Muscle layer of colon (tissue), 2 donors: ENCODE results near the gene PXDC1.
"Not testable (repeated sequence)": the region's sequence is repeated elsewhere in the genome, so short reads cannot be mapped to it uniquely, and the experiment has no call there.

Experiments
- H3K27ac ChIP-seq: one replicate; pipeline ENCODE4 v1.7.0; 2013; ENCODE audit warnings: low read depth, mild to moderate bottlenecking, low read length, moderate library complexity
- H3K27me3 ChIP-seq, 2 donors: one replicate each; pipeline ENCODE4 v1.7.0; 2013; ENCODE audit warnings: low read length in 2 of 2, mild to moderate bottlenecking in 2 of 2; ENCODE audit not compliant: insufficient read depth in 2 of 2, control insufficient read depth in 1 of 2
- H3K36me3 ChIP-seq: one replicate; pipeline ENCODE4 v1.7.0; 2013; ENCODE audit warnings: mild to moderate bottlenecking, low read length; ENCODE audit not compliant: insufficient read depth
- H3K4me1 ChIP-seq: one replicate; pipeline ENCODE4 v1.7.0; 2013; ENCODE audit warnings: mild to moderate bottlenecking, low read length; ENCODE audit not compliant: insufficient read depth
- H3K4me3 ChIP-seq, 2 donors: one replicate each; pipeline ENCODE4 v1.7.0; 2013; ENCODE audit warnings: low read length in 2 of 2, low read depth in 1 of 2, mild to moderate bottlenecking in 1 of 2, moderate library complexity in 1 of 2
- H3K9ac ChIP-seq: one replicate; pipeline ENCODE4 v1.7.0; 2013; ENCODE audit warnings: low read length
- H3K9me3 ChIP-seq: one replicate; pipeline ENCODE4 v1.7.0; 2013; ENCODE audit warnings: mild to moderate bottlenecking, low read length
- donor health status: abdominal sarcoma.
- donor health status: Adenocarcinoma of cecum.

Gene PXDC1

GRCh38 chr6:3757998-3758841 is 6.7 kb upstream of the PXDC1 start:
- not testable (repeated sequence) for H3K36me3 ChIP-seq, H3K9ac ChIP-seq, H3K4me1 ChIP-seq, H3K27me3 ChIP-seq, H3K27ac ChIP-seq, H3K9me3 ChIP-seq, H3K4me3 ChIP-seq

GRCh38 chr6:3757241-3757641 is 5.7 kb upstream of the PXDC1 start:
- H3K4me3 ChIP-seq: no peak overlapping the region
- no peak overlapping the region for H3K9ac ChIP-seq
- H3K4me1 ChIP-seq: no peaks in the 10 kb centered on the region
- H3K27me3 ChIP-seq: no peaks in the 10 kb centered on the region
- no peak overlapping the region for H3K27ac ChIP-seq
- H3K36me3 ChIP-seq: no peaks in the 10 kb centered on the region
- H3K9me3 ChIP-seq: no peaks in the 10 kb centered on the region

GRCh38 chr6:3756546-3756945 is 5.0 kb upstream of the PXDC1 start:
- Histone ChIP-seq H3K27ac (no peak overlapping the region), H3K36me3 (no peaks in the 10 kb centered on the region), H3K9ac (no peak overlapping the region), H3K27me3 (no peaks in the 10 kb centered on the region), H3K9me3 (no peaks in the 10 kb centered on the region), H3K4me1 (no peaks in the 10 kb centered on the region), H3K4me3 (no peak overlapping the region)

GRCh38 chr6:3755637-3756545 is 4.4 kb upstream of the PXDC1 start:
- H3K4me3 ChIP-seq: no peak overlapping the region
- H3K9me3 ChIP-seq: no peaks in the 10 kb centered on the region
- H3K9ac ChIP-seq: no peak overlapping the region
- H3K27me3 ChIP-seq: no peaks in the 10 kb centered on the region
- no peaks in the 10 kb centered on the region for H3K36me3 ChIP-seq
- H3K27ac ChIP-seq: no peak overlapping the region
- no peaks in the 10 kb centered on the region for H3K4me1 ChIP-seq

GRCh38 chr6:3754776-3755175 is 3.3 kb upstream of the PXDC1 start:
- Histone ChIP-seq H3K36me3 (no peaks in the 10 kb centered on the region), H3K4me3 (no peak overlapping the region), H3K27ac (no peak overlapping the region), H3K4me1 (peaks cover 2% of the 10 kb centered on the region), H3K9ac (no peak overlapping the region), H3K9me3 (no peaks in the 10 kb centered on the region), H3K27me3 (no peaks in the 10 kb centered on the region)

- not testable (repeated sequence) for H3K36me3 ChIP-seq, H3K27me3 ChIP-seq, H3K4me1 ChIP-seq, H3K9me3 ChIP-seq, H3K27ac ChIP-seq, H3K4me3 ChIP-seq, H3K9ac ChIP-seq
These were observed 2.7 kb upstream of the PXDC1 start for GRCh38 chr6:3754032-3754725.

GRCh38 chr6:3753228-3753835 is 1.8 kb upstream of the PXDC1 start:
- no peaks in the 10 kb centered on the region for H3K36me3 ChIP-seq
- no peaks in the 10 kb centered on the region for H3K27me3 ChIP-seq
- H3K4me1 ChIP-seq: peaks cover 17% of the 10 kb centered on the region
- H3K4me3 ChIP-seq: no peak overlapping the region
- peak overlapping the region; percentile 97 for H3K27ac ChIP-seq
- no peak overlapping the region for H3K9ac ChIP-seq
- no peaks in the 10 kb centered on the region for H3K9me3 ChIP-seq

GRCh38 chr6:3752531-3753227 is 1.2 kb upstream of the PXDC1 start:
- Histone ChIP-seq H3K27ac (peak overlapping the region; percentile 97), H3K36me3 (no peaks in the 10 kb centered on the region), H3K9ac (peak overlapping the region; percentile 67), H3K9me3 (no peaks in the 10 kb centered on the region), H3K27me3 (no peaks in the 10 kb centered on the region), H3K4me1 (peaks cover 23% of the 10 kb centered on the region), H3K4me3 (peak overlapping the region; percentile 67 to 83)

GRCh38 chr6:3751730-3752530 is 417 bp upstream of the PXDC1 start:
- Histone ChIP-seq H3K4me1 (peaks cover 30% of the 10 kb centered on the region), H3K27me3 (no peaks in the 10 kb centered on the region), H3K36me3 (no peaks in the 10 kb centered on the region), H3K9ac (peak overlapping the region; percentile 67), H3K4me3 (peak overlapping the region; percentile 67 to 83), H3K27ac (peak overlapping the region; percentile 97), H3K9me3 (no peaks in the 10 kb centered on the region)
